ENCODE results near the gene MUC4. TPM values are rescaled to one million over a fixed set of nuclear protein-coding genes. Genes with fewer than 3 reads are reported as not detected.

MUC4 gene
- total and polyA plus RNA-seq, 2 of the 4 experiments (the other 2 are of a cell fraction), result not detected

DNA sequence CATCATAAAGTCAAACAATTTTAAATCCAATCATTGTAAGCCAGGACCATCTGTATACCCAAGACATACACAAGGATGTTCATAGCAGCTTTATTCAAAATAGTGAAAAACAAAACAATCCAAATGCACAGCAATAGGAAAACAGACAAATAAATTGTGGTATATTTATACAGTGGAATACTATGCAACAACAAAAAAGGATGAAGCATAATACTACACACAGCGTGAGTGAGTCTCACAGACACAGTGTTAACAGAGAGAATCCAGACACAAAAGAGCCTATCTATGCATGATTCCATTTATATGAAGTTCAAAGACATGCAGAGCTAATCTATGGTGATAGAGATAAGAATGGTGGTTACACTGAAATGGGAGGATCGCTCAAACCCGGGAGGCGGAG lies 96.6 kb downstream of the MUC4 start:
- Histone ChIP-seq H3K4ac (ENCODE audit: low read depth, low read length) (no peak overlapping the region), H3K14ac (replicated peaks; ENCODE audit: low read depth, low read length) (no peak overlapping the region), H4K5ac (ENCODE audit: low read depth, low read length) (no peak overlapping the region), H4K8ac (ENCODE audit: low read depth in 2 of 2, low read length in 2 of 2) (no peak overlapping the region), H3K23ac (ENCODE audit: low read depth, low read length) (no peak overlapping the region), H2BK20ac (ENCODE audit: low read depth, low read length) (no peak overlapping the region), H2AK9ac (replicated peaks; ENCODE audit: low read depth, low read length, poor library complexity) (no peak overlapping the region), H2AK5ac (ENCODE audit: low read depth, low read length) (no peak overlapping the region), H3K9me3 (ENCODE audit: control insufficient read depth, insufficient read depth, low read length) (no peaks in the 10 kb centered on the region), H2BK5ac (ENCODE audit: low read depth, low read length, poor library complexity, severe bottlenecking) (no peak overlapping the region), H3K4me1 (ENCODE audit: control insufficient read depth, insufficient read depth, low read length) (no peaks in the 10 kb centered on the region), H3K27me3 (ENCODE audit: control insufficient read depth, insufficient read depth, low read length) (peaks cover 22% of the 10 kb centered on the region), H2AFZ (replicated peaks; ENCODE audit: low read length, poor library complexity) (no peak overlapping the region), H3K36me3 (ENCODE audit: control insufficient read depth, insufficient read depth, low read length) (no peaks in the 10 kb centered on the region), H2BK15ac (ENCODE audit: low read depth, low read length) (no peak overlapping the region), H3K4me2 (ENCODE audit: low read depth, low read length) (no peak overlapping the region), H4K20me1 (ENCODE audit: insufficient read depth, low read length) (no peaks in the 10 kb centered on the region), H2BK120ac (ENCODE audit: low read depth, low read length) (no peak overlapping the region), H3K79me1 (ENCODE audit: low read depth in 1 of 2, low read length in 2 of 2) (no peaks in the 10 kb centered on the region), H3K4me3 (ENCODE audit: insufficient read depth, low read depth, low read length) (no peak overlapping the region), H3K18ac (ENCODE audit: low read depth, low read length) (no peak overlapping the region), H3K9ac (ENCODE audit: low read depth, low read length) (no peak overlapping the region), H3K27ac (ENCODE audit: insufficient read depth, low read length) (no peak overlapping the region), H3K56ac (ENCODE audit: extremely low read depth, insufficient read depth, low read length) (no peak overlapping the region), H4K91ac (ENCODE audit: insufficient read depth, low read depth, low read length) (no peak overlapping the region), H3K9me1 (ENCODE audit: insufficient read depth, low read length) (no peaks in the 10 kb centered on the region; the same call in 1 of the 2 replicates)
- WGBS, 2 experiments (ENCODE audit: extremely low coverage in 2 of 2, insufficient read length in 1 of 2), result no CpG with 5 or more reads among the region's 4 CpGs
- DNase-seq, result no peak
- ChIA-PET POLR2A (ENCODE audit: unreplicated experiment) (no interaction called here), CTCF (no interaction called here)
- TF ChIP-seq, protein P1, sequence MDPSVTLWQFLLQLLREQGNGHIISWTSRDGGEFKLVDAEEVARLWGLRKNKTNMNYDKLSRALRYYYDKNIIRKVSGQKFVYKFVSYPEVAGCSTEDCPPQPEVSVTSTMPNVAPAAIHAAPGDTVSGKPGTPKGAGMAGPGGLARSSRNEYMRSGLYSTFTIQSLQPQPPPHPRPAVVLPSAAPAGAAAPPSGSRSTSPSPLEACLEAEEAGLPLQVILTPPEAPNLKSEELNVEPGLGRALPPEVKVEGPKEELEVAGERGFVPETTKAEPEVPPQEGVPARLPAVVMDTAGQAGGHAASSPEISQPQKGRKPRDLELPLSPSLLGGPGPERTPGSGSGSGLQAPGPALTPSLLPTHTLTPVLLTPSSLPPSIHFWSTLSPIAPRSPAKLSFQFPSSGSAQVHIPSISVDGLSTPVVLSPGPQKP (IDR thresholded peaks at IDR 0.05; ENCODE audit: borderline replicate concordance, low read depth, low read length), result no peak
- TF ChIP-seq RCOR1 (IDR thresholded peaks at IDR 0.05; ENCODE audit: insufficient replicate concordance, low read length) (no peak), CHD1 (IDR thresholded peaks at IDR 0.05; ENCODE audit: low read depth, low read length) (no peak), NFE2L2 (IDR thresholded peaks at IDR 0.05; ENCODE audit: low read depth, low read length) (no peak), CEBPB (IDR thresholded peaks at IDR 0.05; ENCODE audit: low read depth, low read length) (no peak), BHLHE40 (IDR thresholded peaks at IDR 0.05; ENCODE audit: low read depth, low read length) (no peak), MAZ (IDR thresholded peaks at IDR 0.05; ENCODE audit: borderline replicate concordance, low read depth, low read length) (no peak), RAD21 (IDR thresholded peaks at IDR 0.05; ENCODE audit: low read length) (no peak), SMC3 (IDR thresholded peaks at IDR 0.05; ENCODE audit: low read depth, low read length) (no peak), POLR2A (IDR thresholded peaks at IDR 0.05; ENCODE audit: low read depth, low read length) (no peak), MAFK (IDR thresholded peaks at IDR 0.05; ENCODE audit: low read depth, low read length) (no peak), FOS (IDR thresholded peaks at IDR 0.05; ENCODE audit: low read depth, low read length) (no peak), RFX5 (IDR thresholded peaks at IDR 0.05; ENCODE audit: low read depth, low read length) (no peak)
- TF ChIP-seq, protein P2, sequence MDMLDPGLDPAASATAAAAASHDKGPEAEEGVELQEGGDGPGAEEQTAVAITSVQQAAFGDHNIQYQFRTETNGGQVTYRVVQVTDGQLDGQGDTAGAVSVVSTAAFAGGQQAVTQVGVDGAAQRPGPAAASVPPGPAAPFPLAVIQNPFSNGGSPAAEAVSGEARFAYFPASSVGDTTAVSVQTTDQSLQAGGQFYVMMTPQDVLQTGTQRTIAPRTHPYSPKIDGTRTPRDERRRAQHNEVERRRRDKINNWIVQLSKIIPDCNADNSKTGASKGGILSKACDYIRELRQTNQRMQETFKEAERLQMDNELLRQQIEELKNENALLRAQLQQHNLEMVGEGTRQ (IDR thresholded peaks at IDR 0.05; ENCODE audit: low read depth, low read length), result no peak
- TF ChIP-seq, protein P3, sequence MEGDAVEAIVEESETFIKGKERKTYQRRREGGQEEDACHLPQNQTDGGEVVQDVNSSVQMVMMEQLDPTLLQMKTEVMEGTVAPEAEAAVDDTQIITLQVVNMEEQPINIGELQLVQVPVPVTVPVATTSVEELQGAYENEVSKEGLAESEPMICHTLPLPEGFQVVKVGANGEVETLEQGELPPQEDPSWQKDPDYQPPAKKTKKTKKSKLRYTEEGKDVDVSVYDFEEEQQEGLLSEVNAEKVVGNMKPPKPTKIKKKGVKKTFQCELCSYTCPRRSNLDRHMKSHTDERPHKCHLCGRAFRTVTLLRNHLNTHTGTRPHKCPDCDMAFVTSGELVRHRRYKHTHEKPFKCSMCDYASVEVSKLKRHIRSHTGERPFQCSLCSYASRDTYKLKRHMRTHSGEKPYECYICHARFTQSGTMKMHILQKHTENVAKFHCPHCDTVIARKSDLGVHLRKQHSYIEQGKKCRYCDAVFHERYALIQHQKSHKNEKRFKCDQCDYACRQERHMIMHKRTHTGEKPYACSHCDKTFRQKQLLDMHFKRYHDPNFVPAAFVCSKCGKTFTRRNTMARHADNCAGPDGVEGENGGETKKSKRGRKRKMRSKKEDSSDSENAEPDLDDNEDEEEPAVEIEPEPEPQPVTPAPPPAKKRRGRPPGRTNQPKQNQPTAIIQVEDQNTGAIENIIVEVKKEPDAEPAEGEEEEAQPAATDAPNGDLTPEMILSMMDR (conservative IDR thresholded peaks at IDR 0.05; ENCODE audit: low read depth, low read length), result no peak
- in situ Hi-C loops (cut with MboI; ENCODE audit: low sequenced_read_pairs), result no loop called here
- intact Hi-C loops (cut with micrococcal nuclease), result no loop called here
- no peak for ATAC-seq (ENCODE audit: low read depth)
- BruUV-seq (replicated peaks), result no TSS peak
- dilution Hi-C loops (cut with HindIII; ENCODE audit: low sequenced_read_pairs, unreplicated experiment), result no loop called here

Measured in IMR-90 (cell line).